ENCODE data around the gene TEAD1. TPM values are rescaled to one million over a fixed set of nuclear protein-coding genes. Genes with fewer than 3 reads are reported as not detected.
A peak's percentile ranks its signal among the peaks of the same experiment; 100 is the strongest.

TEAD1 gene
- total and polyA plus RNA-seq, 8 donors = 5.9 to 35.1 (median 22.0) TPM

GRCh38 chr11:12778240-12778905, 104.2 kb downstream of the TEAD1 start:
- Histone ChIP-seq H3K9me3 (no peaks in the 10 kb centered on the region), H3K4me3 (no peak overlapping the region), H3K36me3 (no peaks in the 10 kb centered on the region), H3K27ac (no peak overlapping the region), H3K4me1 (peaks cover 0 to 3% (median 0%) of the 10 kb centered on the region in 3 donors), H3K27me3 (no peaks in the 10 kb centered on the region)
- intact Hi-C loops (cut with DNase I) = no loop called here
- DNase-seq (no peak), FAIRE-seq (no peak), ATAC-seq (peak in 2 of 4 donors; percentile 26 to 35)
- no peak for TF ChIP-seq CTCF (IDR thresholded peaks at IDR 0.05)
- WGBS, 2 donors = 74 to 77% methylated on average over 2 of the region's 2 CpGs

GRCh38 chr11:12783765-12784164, 109.5 kb downstream of the TEAD1 start:
- no peaks in the 10 kb centered on the region for H3K9me3 ChIP-seq

GRCh38 chr11:12784445-12784844, 110.2 kb downstream of the TEAD1 start:
- WGBS, 2 donors = 29 to 32% methylated on average over 3 of the region's 3 CpGs
- TF ChIP-seq CTCF (IDR thresholded peaks at IDR 0.05) = no peak

More at GRCh38 chr11:12783765-12784164, 109.5 kb downstream of the TEAD1 start:
- no peak for TF ChIP-seq CTCF (IDR thresholded peaks at IDR 0.05)
- DNase-seq (no peak), FAIRE-seq (no peak), ATAC-seq (no peak)
- Histone ChIP-seq H3K27me3 (no peaks in the 10 kb centered on the region), H3K4me3 (no peak overlapping the region), H3K36me3 (no peaks in the 10 kb centered on the region), H3K4me1 (peaks cover 8 to 10% (median 9%) of the 10 kb centered on the region in 3 donors), H3K27ac (no peak overlapping the region)
- intact Hi-C loops (cut with DNase I) = no loop called here
- WGBS, 2 donors = 89 to 100% methylated on average over 2 of the region's 2 CpGs

GRCh38 chr11:12784987-12785386, 110.8 kb downstream of the TEAD1 start:
- Histone ChIP-seq H3K27me3 (no peaks in the 10 kb centered on the region), H3K27ac (no peak overlapping the region), H3K9me3 (no peaks in the 10 kb centered on the region), H3K4me3 (no peak overlapping the region), H3K4me1 (peaks cover 8 to 10% (median 9%) of the 10 kb centered on the region in 3 donors), H3K36me3 (no peaks in the 10 kb centered on the region)
- DNase-seq (no peak), ATAC-seq (no peak), FAIRE-seq (no peak)
- intact Hi-C loops (cut with DNase I) = no loop called here
- 84% methylated on average over 5 of the region's 5 CpGs for WGBS, 2 donors
- no peak for TF ChIP-seq CTCF (IDR thresholded peaks at IDR 0.05)

More at GRCh38 chr11:12784445-12784844, 110.2 kb downstream of the TEAD1 start:
- no peak overlapping the region for H3K4me3 ChIP-seq
- no peaks in the 10 kb centered on the region for H3K9me3 ChIP-seq
- FAIRE-seq (no peak), DNase-seq (no peak), ATAC-seq (no peak)
- H3K27me3 ChIP-seq = no peaks in the 10 kb centered on the region
- peaks cover 8 to 10% (median 9%) of the 10 kb centered on the region in 3 donors for H3K4me1 ChIP-seq
- no peak overlapping the region for H3K27ac ChIP-seq
- no peaks in the 10 kb centered on the region for H3K36me3 ChIP-seq
- intact Hi-C loops (cut with DNase I) = no loop called here

- peak overlapping the region in 2 of 4 donors; percentile 24 to 37 for H3K27ac ChIP-seq
- ATAC-seq = peak; percentile 91 to 96 (median 93)
- 40 to 45% methylated on average over 5 of the region's 5 CpGs for WGBS, 2 donors
- peak; percentile 60 to 84 (median 71) for DNase-seq
- no peak for TF ChIP-seq CTCF (IDR thresholded peaks at IDR 0.05)
- peaks cover 8 to 10% (median 9%) of the 10 kb centered on the region in 3 donors for H3K4me1 ChIP-seq
- H3K36me3 ChIP-seq = no peaks in the 10 kb centered on the region
- H3K27me3 ChIP-seq = no peaks in the 10 kb centered on the region
- intact Hi-C loops (cut with DNase I) = no loop called here
- H3K4me3 ChIP-seq = no peak overlapping the region
- H3K9me3 ChIP-seq = no peaks in the 10 kb centered on the region
- FAIRE-seq = no peak
Observed at GRCh38 chr11:12785901-12786300, 111.7 kb downstream of the TEAD1 start.
